ENCODE measurements around the gene LDHAL6A. TPM values are rescaled to one million over a fixed set of nuclear protein-coding genes. Genes with fewer than 3 reads are reported as not detected.

LDHAL6A gene
- total RNA-seq, 1 donor from 2014 or later: not detected

DNA sequence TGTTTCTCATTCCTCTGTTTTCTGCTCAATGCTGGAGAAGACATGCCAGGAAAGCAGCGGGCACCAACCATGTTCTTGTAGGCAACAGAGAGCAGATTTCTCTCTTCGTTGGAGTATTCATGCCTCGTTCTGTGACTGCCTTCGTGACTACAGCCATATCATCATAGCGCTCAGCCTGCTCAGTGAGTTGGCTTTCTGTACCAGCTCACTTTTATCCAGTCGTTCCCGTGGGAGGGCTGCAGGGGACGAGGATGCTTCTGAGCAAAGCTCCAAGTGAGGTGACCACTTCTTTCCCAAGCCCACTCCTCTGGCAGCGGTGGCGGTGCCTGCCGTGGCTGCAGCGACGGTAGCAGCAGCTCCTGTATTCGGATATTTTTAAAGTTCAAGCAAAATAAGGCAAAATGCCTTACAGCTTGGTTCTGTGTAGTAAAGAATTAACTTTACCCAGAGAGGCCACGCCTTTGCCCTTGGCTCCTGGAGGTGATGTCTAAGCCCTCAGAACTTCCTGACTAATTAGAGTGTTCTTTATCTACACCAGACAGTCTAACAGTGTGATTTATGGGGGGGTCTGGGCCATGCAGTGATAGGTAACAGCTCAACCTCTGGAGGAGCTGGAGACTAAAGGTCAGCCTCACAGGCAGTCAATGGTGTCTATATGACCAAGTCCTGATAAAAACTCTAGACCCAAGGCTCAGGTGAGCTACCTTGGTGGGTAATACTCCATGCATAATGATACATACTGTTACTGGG, 35.3 kb downstream of the LDHAL6A start:
- Mint-ChIP-seq H3K4me3 (no peak overlapping the region), H3K4me1 (peaks cover 8% of the 10 kb centered on the region), H3K27ac (no peak overlapping the region), H3K36me3 (peaks cover 36% of the 10 kb centered on the region), H3K9me3 (no peaks in the 10 kb centered on the region), H3K27me3 (ENCODE audit: low read depth) (no peaks in the 10 kb centered on the region)
- TF ChIP-seq, protein P1, sequence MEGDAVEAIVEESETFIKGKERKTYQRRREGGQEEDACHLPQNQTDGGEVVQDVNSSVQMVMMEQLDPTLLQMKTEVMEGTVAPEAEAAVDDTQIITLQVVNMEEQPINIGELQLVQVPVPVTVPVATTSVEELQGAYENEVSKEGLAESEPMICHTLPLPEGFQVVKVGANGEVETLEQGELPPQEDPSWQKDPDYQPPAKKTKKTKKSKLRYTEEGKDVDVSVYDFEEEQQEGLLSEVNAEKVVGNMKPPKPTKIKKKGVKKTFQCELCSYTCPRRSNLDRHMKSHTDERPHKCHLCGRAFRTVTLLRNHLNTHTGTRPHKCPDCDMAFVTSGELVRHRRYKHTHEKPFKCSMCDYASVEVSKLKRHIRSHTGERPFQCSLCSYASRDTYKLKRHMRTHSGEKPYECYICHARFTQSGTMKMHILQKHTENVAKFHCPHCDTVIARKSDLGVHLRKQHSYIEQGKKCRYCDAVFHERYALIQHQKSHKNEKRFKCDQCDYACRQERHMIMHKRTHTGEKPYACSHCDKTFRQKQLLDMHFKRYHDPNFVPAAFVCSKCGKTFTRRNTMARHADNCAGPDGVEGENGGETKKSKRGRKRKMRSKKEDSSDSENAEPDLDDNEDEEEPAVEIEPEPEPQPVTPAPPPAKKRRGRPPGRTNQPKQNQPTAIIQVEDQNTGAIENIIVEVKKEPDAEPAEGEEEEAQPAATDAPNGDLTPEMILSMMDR (IDR thresholded peaks at IDR 0.05; ENCODE audit: unreplicated experiment): no peak
- DNase-seq (ENCODE audit: low spot score in 2 of 2, unreplicated experiment in 2 of 2): no peak

DNA sequence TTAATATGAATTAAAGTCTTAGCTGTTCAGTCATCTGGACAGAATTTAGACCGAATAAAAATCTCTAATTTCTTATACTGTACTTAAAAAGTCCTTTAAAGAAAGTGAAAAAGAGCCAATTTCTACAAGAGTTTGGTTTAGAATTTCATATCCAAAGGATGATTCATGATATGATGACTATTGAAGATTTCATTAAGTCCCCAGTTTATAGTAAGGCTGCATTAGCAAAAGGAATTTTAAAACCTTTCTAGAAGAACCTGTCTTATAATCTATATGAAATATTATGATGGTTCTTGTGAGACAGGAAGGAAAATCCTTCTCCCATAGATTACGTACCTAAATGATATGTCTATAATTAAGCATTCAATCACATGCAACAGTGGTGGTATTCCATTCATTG, 36.3 kb downstream of the LDHAL6A start:
- Mint-ChIP-seq H3K4me1 (peaks cover 8% of the 10 kb centered on the region), H3K27me3 (ENCODE audit: low read depth) (no peaks in the 10 kb centered on the region), H3K4me3 (no peak overlapping the region), H3K27ac (no peak overlapping the region), H3K36me3 (peaks cover 37% of the 10 kb centered on the region), H3K9me3 (no peaks in the 10 kb centered on the region)
- TF ChIP-seq, protein P1 (IDR thresholded peaks at IDR 0.05; ENCODE audit: unreplicated experiment): no peak
- no peak for DNase-seq (ENCODE audit: low spot score in 2 of 2, unreplicated experiment in 2 of 2)

DNA sequence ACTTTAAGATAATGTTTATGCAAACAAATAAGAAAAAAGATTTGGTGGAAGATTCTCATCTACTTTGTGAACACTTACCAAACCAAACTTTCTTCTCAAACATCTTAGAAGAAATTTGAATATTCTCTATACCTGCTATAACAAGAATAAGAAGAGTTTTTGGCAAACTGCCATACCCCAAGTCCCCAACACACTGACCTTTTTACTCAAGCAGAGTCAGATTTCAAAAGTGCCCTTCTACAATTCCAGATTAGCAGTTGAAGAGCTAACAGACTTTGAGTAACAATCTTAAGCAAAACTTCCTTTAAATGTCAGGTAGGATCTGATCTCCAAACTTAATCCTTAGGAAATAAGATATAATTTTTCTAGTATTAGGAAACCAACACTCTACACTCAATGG, 37.2 kb downstream of the LDHAL6A start:
- peaks cover 8% of the 10 kb centered on the region for H3K4me1 Mint-ChIP-seq
- H3K4me3 Mint-ChIP-seq: no peak overlapping the region
- DNase-seq (ENCODE audit: low spot score in 2 of 2, unreplicated experiment in 2 of 2): no peak
- H3K36me3 Mint-ChIP-seq: peaks cover 34% of the 10 kb centered on the region
- H3K27ac Mint-ChIP-seq: peak overlapping the region; percentile 64
- H3K27me3 Mint-ChIP-seq (ENCODE audit: low read depth): no peaks in the 10 kb centered on the region
- TF ChIP-seq, protein P1 (IDR thresholded peaks at IDR 0.05; ENCODE audit: unreplicated experiment): no peak
- no peaks in the 10 kb centered on the region for H3K9me3 Mint-ChIP-seq

DNA sequence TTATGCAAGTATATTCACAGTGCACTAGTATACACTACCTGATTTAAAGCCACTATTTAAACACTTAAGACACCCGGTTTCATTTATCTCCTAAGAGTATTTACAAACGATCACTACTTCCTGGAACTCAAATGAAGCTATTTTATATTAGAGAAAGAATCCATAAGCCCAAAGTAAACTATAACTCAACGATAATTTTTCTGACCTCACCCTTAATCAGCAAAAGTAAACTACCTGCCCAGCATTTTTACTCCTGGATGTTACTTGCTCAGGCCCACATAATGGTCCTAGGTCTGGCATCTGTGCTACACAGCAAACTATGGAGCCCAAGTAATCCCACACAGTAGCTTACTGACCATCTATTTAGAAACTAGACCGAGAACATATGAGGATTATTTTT, 37.7 kb downstream of the LDHAL6A start:
- no peaks in the 10 kb centered on the region for H3K9me3 Mint-ChIP-seq
- H3K36me3 Mint-ChIP-seq: peaks cover 33% of the 10 kb centered on the region
- TF ChIP-seq, protein P1 (IDR thresholded peaks at IDR 0.05; ENCODE audit: unreplicated experiment): no peak
- H3K4me1 Mint-ChIP-seq: peaks cover 8% of the 10 kb centered on the region
- H3K27ac Mint-ChIP-seq: peak overlapping the region; percentile 64
- no peak for DNase-seq (ENCODE audit: low spot score in 2 of 2, unreplicated experiment in 2 of 2)
- no peaks in the 10 kb centered on the region for H3K27me3 Mint-ChIP-seq (ENCODE audit: low read depth)
- no peak overlapping the region for H3K4me3 Mint-ChIP-seq

DNA sequence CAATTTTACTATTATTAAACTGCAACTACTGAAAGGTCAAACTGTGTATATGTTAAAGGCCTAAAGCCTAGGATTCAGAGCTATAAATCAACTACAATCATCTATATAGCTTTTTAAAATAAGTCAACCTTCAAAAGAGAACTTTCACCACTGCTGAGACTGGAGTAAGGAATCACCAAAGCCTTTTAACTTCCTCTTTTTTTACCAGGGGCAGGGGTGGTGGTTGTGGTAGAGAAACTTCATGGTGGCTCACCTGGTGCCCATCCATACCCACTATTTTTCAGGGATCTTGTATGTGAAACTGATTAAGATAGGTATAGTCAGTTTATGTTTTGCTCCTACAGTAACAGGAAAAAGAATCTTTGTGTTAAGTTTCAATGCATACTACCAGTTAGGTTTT, 39.6 kb downstream of the LDHAL6A start:
- no peaks in the 10 kb centered on the region for H3K9me3 Mint-ChIP-seq
- H3K36me3 Mint-ChIP-seq: peaks cover 33% of the 10 kb centered on the region
- DNase-seq (ENCODE audit: low spot score in 2 of 2, unreplicated experiment in 2 of 2): no peak
- H3K27me3 Mint-ChIP-seq (ENCODE audit: low read depth): no peaks in the 10 kb centered on the region
- no peak overlapping the region for H3K27ac Mint-ChIP-seq
- TF ChIP-seq, protein P1 (IDR thresholded peaks at IDR 0.05; ENCODE audit: unreplicated experiment): no peak
- no peak overlapping the region for H3K4me3 Mint-ChIP-seq
- H3K4me1 Mint-ChIP-seq: peaks cover 8% of the 10 kb centered on the region
